ENCODE measurements around the gene SHOC2. TPM values are rescaled to one million over a fixed set of nuclear protein-coding genes. Genes with fewer than 3 reads are reported as not detected.

The SHOC2 gene
- total RNA-seq, 3 donors from 2014 or later: 60.3 to 69.7 (median 65.9) TPM

GRCh38 chr10:111007486-111007885 lies 88.1 kb downstream of the SHOC2 start:
- TF ChIP-seq POLR2A (IDR thresholded peaks at IDR 0.05) (no peak), POLR2AphosphoS5 (IDR thresholded peaks at IDR 0.05) (no peak)
- TF ChIP-seq, protein P1, sequence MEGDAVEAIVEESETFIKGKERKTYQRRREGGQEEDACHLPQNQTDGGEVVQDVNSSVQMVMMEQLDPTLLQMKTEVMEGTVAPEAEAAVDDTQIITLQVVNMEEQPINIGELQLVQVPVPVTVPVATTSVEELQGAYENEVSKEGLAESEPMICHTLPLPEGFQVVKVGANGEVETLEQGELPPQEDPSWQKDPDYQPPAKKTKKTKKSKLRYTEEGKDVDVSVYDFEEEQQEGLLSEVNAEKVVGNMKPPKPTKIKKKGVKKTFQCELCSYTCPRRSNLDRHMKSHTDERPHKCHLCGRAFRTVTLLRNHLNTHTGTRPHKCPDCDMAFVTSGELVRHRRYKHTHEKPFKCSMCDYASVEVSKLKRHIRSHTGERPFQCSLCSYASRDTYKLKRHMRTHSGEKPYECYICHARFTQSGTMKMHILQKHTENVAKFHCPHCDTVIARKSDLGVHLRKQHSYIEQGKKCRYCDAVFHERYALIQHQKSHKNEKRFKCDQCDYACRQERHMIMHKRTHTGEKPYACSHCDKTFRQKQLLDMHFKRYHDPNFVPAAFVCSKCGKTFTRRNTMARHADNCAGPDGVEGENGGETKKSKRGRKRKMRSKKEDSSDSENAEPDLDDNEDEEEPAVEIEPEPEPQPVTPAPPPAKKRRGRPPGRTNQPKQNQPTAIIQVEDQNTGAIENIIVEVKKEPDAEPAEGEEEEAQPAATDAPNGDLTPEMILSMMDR (IDR thresholded peaks at IDR 0.05): no peak
- no peaks in the 10 kb centered on the region for H3K36me3 ChIP-seq

GRCh38 chr10:111015181-111015580 lies 95.8 kb downstream of the SHOC2 start:
- no peaks in the 10 kb centered on the region for H3K4me1 ChIP-seq
- DNase-seq (ENCODE audit: low spot score in 2 of 2): no peak
- no peak overlapping the region for H3K4me3 ChIP-seq
- TF ChIP-seq POLR2AphosphoS5 (IDR thresholded peaks at IDR 0.05): no peak
- TF ChIP-seq, protein P1 (IDR thresholded peaks at IDR 0.05): no peak
- TF ChIP-seq POLR2A (IDR thresholded peaks at IDR 0.05): no peak
- H3K27ac ChIP-seq: no peak overlapping the region
- no peaks in the 10 kb centered on the region for H3K36me3 ChIP-seq
- intact Hi-C loops (cut with DNase I; ENCODE audit: low total_unique reads): no loop called here
- no peaks in the 10 kb centered on the region for H3K27me3 ChIP-seq
- H3K9me3 ChIP-seq: no peaks in the 10 kb centered on the region

More at GRCh38 chr10:111007486-111007885, 88.1 kb downstream of the SHOC2 start:
- H3K9me3 ChIP-seq: no peaks in the 10 kb centered on the region
- H3K27ac ChIP-seq: no peak overlapping the region
- H3K27me3 ChIP-seq: no peaks in the 10 kb centered on the region
- intact Hi-C loops (cut with DNase I; ENCODE audit: low total_unique reads): no loop called here
- no peak for DNase-seq (ENCODE audit: low spot score in 2 of 2)
- no peaks in the 10 kb centered on the region for H3K4me1 ChIP-seq
- H3K4me3 ChIP-seq: no peak overlapping the region

DNA sequence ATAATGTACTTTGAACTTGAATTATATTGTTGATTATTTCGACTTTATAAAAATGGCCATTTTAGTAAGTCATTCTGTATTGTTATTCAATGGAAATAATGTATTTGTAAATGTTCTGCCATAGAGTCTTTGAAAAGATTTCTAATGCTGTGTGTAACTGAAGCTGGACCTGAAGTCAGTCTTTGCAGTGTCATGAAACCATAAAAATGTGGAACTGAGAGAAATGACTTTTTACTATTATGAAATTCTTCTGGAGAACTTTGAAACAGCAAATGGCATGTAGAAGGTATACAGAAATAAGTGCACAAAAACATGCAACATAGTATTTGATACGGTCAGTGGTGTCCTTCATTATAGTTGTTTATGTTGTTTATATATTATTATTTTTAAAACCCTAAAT lies 97.7 kb downstream of the SHOC2 start:
- intact Hi-C loops (cut with DNase I; ENCODE audit: low total_unique reads): no loop called here
- no peaks in the 10 kb centered on the region for H3K9me3 ChIP-seq
- no peak overlapping the region for H3K27ac ChIP-seq
- no peaks in the 10 kb centered on the region for H3K36me3 ChIP-seq
- no peaks in the 10 kb centered on the region for H3K27me3 ChIP-seq
- TF ChIP-seq POLR2A (IDR thresholded peaks at IDR 0.05) (no peak), POLR2AphosphoS5 (IDR thresholded peaks at IDR 0.05) (no peak)
- no peak for DNase-seq (ENCODE audit: low spot score in 2 of 2)
- no peaks in the 10 kb centered on the region for H3K4me1 ChIP-seq
- H3K4me3 ChIP-seq: no peak overlapping the region

- no peak overlapping the region for H3K4me3 ChIP-seq
- H3K27ac ChIP-seq: no peak overlapping the region
- DNase-seq (ENCODE audit: low spot score in 2 of 2): no peak
- no peaks in the 10 kb centered on the region for H3K9me3 ChIP-seq
- no peaks in the 10 kb centered on the region for H3K27me3 ChIP-seq
- intact Hi-C loops (cut with DNase I; ENCODE audit: low total_unique reads): no loop called here
- no peak for TF ChIP-seq POLR2AphosphoS5 (IDR thresholded peaks at IDR 0.05)
- TF ChIP-seq POLR2A (IDR thresholded peaks at IDR 0.05): no peak
- TF ChIP-seq, protein P1 (IDR thresholded peaks at IDR 0.05): no peak
- H3K36me3 ChIP-seq: no peaks in the 10 kb centered on the region
- no peaks in the 10 kb centered on the region for H3K4me1 ChIP-seq
Measured at GRCh38 chr10:111018021-111018420, 98.6 kb downstream of the SHOC2 start.

DNA sequence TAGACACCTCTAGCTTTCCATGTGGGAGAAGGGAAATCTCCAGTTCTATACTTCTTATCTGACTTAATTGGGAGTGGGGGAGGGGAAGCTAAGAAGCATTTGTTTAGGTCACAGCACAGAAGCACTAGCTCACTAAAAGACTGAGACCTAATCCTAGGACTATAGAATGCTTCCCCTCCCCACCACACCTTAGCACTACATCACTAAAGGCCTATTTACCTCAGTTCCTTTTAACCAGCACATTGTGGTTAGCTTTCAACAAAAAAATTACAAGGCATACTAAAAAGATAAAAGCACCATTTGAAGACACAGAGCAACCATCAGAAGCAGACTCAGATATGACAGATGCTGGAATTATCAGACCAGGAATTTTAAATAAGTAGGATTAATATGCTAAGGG lies 103.7 kb downstream of the SHOC2 start:
- TF ChIP-seq, protein P1 (IDR thresholded peaks at IDR 0.05): no peak
- TF ChIP-seq POLR2AphosphoS5 (IDR thresholded peaks at IDR 0.05) (no peak), POLR2A (IDR thresholded peaks at IDR 0.05) (no peak)
- H3K4me1 ChIP-seq: no peaks in the 10 kb centered on the region
- H3K9me3 ChIP-seq: no peaks in the 10 kb centered on the region
- H3K27me3 ChIP-seq: no peaks in the 10 kb centered on the region
- H3K36me3 ChIP-seq: no peaks in the 10 kb centered on the region
- H3K27ac ChIP-seq: no peak overlapping the region
- no peak for DNase-seq (ENCODE audit: low spot score in 2 of 2)
- no peak overlapping the region for H3K4me3 ChIP-seq
- intact Hi-C loops (cut with DNase I; ENCODE audit: low total_unique reads): no loop called here
